HepG2 (cell line): ENCODE measurements around the gene CRIM1. TPM values are rescaled to one million over a fixed set of nuclear protein-coding genes. Genes with fewer than 3 reads are reported as not detected.

Experiments used
- GLMP ChIP-seq: sonication (generic); formaldehyde crosslinking; IDR thresholded peaks from 2 replicates; pipeline ENCODE4 v1.9.0; 2021; ENCODE audit warnings: missing genetic modification reagents, mild to moderate bottlenecking, borderline replicate concordance
- GPN1 ChIP-seq: sonication (generic); formaldehyde crosslinking; IDR thresholded peaks from 2 replicates; pipeline ENCODE4 v1.5.1; 2020; ENCODE audit warnings: missing genetic modification reagents, borderline replicate concordance
- GTF3A ChIP-seq: sonication (generic); formaldehyde crosslinking; conservative IDR thresholded peaks from 2 replicates; pipeline ENCODE4 v1.4.0; 2020; ENCODE audit warnings: mild to moderate bottlenecking, missing genetic modification reagents
- HIC2 ChIP-seq: sonication (generic); formaldehyde crosslinking; IDR thresholded peaks from 2 replicates; pipeline ENCODE4 v1.9.0; 2022; ENCODE audit warnings: low read depth, missing genetic modification reagents
- HOXA5 ChIP-seq: sonication (generic); formaldehyde crosslinking; IDR thresholded peaks from 2 replicates; pipeline ENCODE4 v1.4.0; 2020; ENCODE audit warnings: missing genetic modification reagents
- MAZ ChIP-seq, 2 experiments: sonication (generic) in 1 of 2; formaldehyde crosslinking in 1 of 2; IDR thresholded peaks; 2 replicates each; pipeline versions ENCODE4 v1.5.0 to v1.6.1; 2012 to 2020; ENCODE audit warnings: low read depth in 2 of 2, mild to moderate bottlenecking in 2 of 2, borderline replicate concordance in 1 of 2, improper control_type of control experiment in 1 of 2, low read length in 1 of 2, missing genetic modification reagents in 1 of 2, moderate library complexity in 1 of 2
- MTERF4 ChIP-seq: sonication (generic); formaldehyde crosslinking; IDR thresholded peaks from 2 replicates; pipeline ENCODE4 v1.8.0; 2023; ENCODE audit warnings: mild to moderate bottlenecking, missing genetic modification reagents
- NONO ChIP-seq, 2 experiments: fragments of 450-650 bp in 1 of 2; sonication (generic) in 1 of 2; formaldehyde crosslinking in 1 of 2; IDR thresholded peaks in 1 of 2; conservative IDR thresholded peaks in 1 of 2; 2 replicates each; pipeline versions ENCODE4 v1.6.1 to v1.8.0; 2017 to 2022; ENCODE audit warnings: mild to moderate bottlenecking in 1 of 2, missing genetic modification reagents in 1 of 2, moderate library complexity in 1 of 2
- NR1H2 ChIP-seq: sonication (generic); formaldehyde crosslinking; IDR thresholded peaks from 2 replicates; pipeline ENCODE4 v1.8.1; 2022; ENCODE audit warnings: low read depth, missing genetic modification reagents, borderline replicate concordance
- PPARG ChIP-seq: conservative IDR thresholded peaks from 2 replicates; pipeline ENCODE4 v1.6.1; 2016; ENCODE audit warnings: missing biosample characterization, missing genetic modification reagents
- SP1 ChIP-seq, 2 experiments: fragments of 450-650 bp in 1 of 2; sonication (generic) in 1 of 2; formaldehyde crosslinking in 1 of 2; IDR thresholded peaks; 2 replicates each; pipeline versions ENCODE4 v1.4.0 to v1.6.1; 2016 to 2020; ENCODE audit warnings: missing genetic modification reagents in 1 of 2
- SYNCRIP ChIP-seq: fragments of 200-400 bp; formaldehyde crosslinking; IDR thresholded peaks from 2 replicates; pipeline ENCODE4 v1.6.1; 2018; ENCODE audit warnings: mild to moderate bottlenecking, low read depth, low read length; ENCODE audit not compliant: insufficient read depth
- ZMYM4 ChIP-seq: sonication (generic); formaldehyde crosslinking; IDR thresholded peaks from 2 replicates; pipeline ENCODE4 v1.8.1; 2023; ENCODE audit warnings: mild to moderate bottlenecking, missing genetic modification reagents
- ZNF337 ChIP-seq: sonication (generic); formaldehyde crosslinking; IDR thresholded peaks from 2 replicates; pipeline ENCODE4 v1.5.1; 2020; ENCODE audit warnings: missing genetic modification reagents, low read depth, mild to moderate bottlenecking, borderline replicate concordance
- ZNF484 ChIP-seq: sonication (generic); formaldehyde crosslinking; IDR thresholded peaks from 2 replicates; pipeline ENCODE4 v1.5.1; 2020; ENCODE audit warnings: mild to moderate bottlenecking, low read depth, missing genetic modification reagents, borderline replicate concordance
- ZNF724P ChIP-seq: sonication (generic); formaldehyde crosslinking; IDR thresholded peaks from 2 replicates; pipeline ENCODE4 v1.8.0; 2022; ENCODE audit warnings: missing genetic modification reagents, borderline replicate concordance
- polyA plus RNA-seq, 8 experiments: library from polyadenylated mRNA; depleted of rRNA in 3 of 8; stranded (reverse) in 7 of 8; unstranded in 1 of 8; fragments of >200 nt; fragmentation: Illumina TruSeq in 4 of 8; extraction: Trizol in 4 of 8; gene quantifications; 2 replicates each; pipeline versions ENCODE4 v1.2.1 to v1.2.3, GENCODE V29; 2011 to 2016; ENCODE audit warnings: low read depth in 4 of 8, missing spikeins in 1 of 8, mixed read lengths in 1 of 8; ENCODE audit not compliant: insufficient read depth in 1 of 8
- total RNA-seq, 5 experiments: library from RNA; depleted of rRNA; stranded (reverse); fragments of >200 nt; fragmentation: Illumina TruSeq; extraction: Trizol; gene quantifications; 2 replicates each; pipeline ENCODE4 v1.2.3, GENCODE V29; 2016; ENCODE audit warnings: low read depth in 1 of 5
- TF ChIP-seq, protein P1 (sequence below): sonication (generic); formaldehyde crosslinking; IDR thresholded peaks from 2 replicates; pipeline ENCODE4 v1.9.0; 2022; ENCODE audit warnings: missing genetic modification reagents, mild to moderate bottlenecking, borderline replicate concordance
- TF ChIP-seq, protein P2 (sequence below): sonication (generic); IDR thresholded peaks from 2 replicates; pipeline ENCODE4 v1.6.1; 2016; ENCODE audit warnings: low read depth, borderline replicate concordance
- TF ChIP-seq, protein P3 (sequence below): sonication (generic); formaldehyde crosslinking; IDR thresholded peaks from 2 replicates; pipeline ENCODE4 v1.5.0; 2020; ENCODE audit warnings: mild to moderate bottlenecking, low read depth, missing genetic modification reagents, borderline replicate concordance

The CRIM1 gene
- total and polyA plus RNA-seq, 2 of the 13 experiments (the other 11 are each of a cell fraction or from before 2014, with no cell fraction given), result 39.1 to 69.9 TPM

DNA sequence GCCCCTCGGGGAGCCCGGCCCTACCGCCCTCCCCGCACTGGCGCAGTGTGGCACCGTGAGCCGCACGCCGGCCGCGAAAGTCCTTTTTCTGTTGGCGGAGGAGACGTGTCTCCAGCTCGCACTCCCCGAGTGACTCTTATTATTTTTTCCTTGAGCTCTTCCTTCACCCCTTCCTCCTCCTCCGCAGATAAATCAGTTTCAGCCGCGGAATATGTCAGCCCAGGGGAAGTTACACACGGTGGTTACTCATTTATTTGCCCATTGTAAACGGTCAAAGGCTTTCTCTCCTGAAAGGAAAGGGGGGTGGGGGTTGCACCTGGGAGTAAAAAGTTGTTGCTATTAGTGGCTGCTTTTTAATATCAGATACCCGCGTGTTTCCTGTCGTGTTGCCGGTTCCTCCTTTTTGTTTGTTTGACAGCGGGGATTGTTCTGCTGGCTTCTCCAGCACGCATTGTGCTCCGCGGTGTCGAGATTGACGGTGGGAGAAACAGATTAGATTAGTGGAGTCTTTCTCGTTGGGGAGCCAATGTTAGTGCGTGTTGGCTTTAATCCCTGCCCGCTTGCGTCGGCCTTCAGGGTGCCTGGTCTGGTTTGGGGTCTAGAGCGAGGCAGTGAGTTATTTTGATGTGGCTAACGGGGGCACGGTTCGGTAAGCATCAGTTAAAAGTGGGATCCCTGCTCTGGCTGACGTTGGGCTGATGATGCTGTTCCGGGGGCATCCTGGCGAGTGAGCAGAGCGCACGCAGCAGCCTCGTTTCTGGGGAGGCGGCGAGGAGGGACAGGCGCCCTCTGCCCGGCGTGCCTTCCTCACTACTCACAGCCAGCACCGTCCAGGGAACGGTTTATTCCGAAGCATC, 1.6 kb downstream of the CRIM1 start (continued):
- TF ChIP-seq MTERF4 (CRISPR knock-in tag) (no peak), GLMP (CRISPR knock-in tag) (no peak; the same call in 1 of the 2 replicates), ZNF337 (CRISPR knock-in tag) (0 out of 2 replicates have a peak, but pooled peaks have one; percentile 57), SP1 (IDR thresholded peaks at IDR 0.05) (no peak), SP1 (CRISPR knock-in tag; IDR thresholded peaks at IDR 0.05) (no peak), HIC2 (CRISPR knock-in tag) (0 out of 2 replicates have a peak, but pooled peaks have one; percentile 31), HOXA5 (CRISPR knock-in tag) (peak; percentile 52; the same call in 1 of the 2 replicates), ZNF484 (CRISPR knock-in tag) (no peak), NR1H2 (CRISPR knock-in tag) (peak; percentile 34; the same call in 1 of the 2 replicates), PPARG (CRISPR knock-in tag) (no peak), NONO (IDR thresholded peaks at IDR 0.05) (no peak), NONO (CRISPR knock-in tag; conservative IDR thresholded peaks at IDR 0.05) (peak; percentile 27; the same call in 1 of the 2 replicates), MAZ (IDR thresholded peaks at IDR 0.05; ENCODE audit: borderline replicate concordance, low read depth, low read length) (0 out of 2 replicates have a peak, but pooled peaks have one; percentile 55), MAZ (CRISPR knock-in tag; IDR thresholded peaks at IDR 0.05; ENCODE audit: low read depth) (no peak), SYNCRIP (no peak), GPN1 (CRISPR knock-in tag) (no peak), ZNF724P (CRISPR knock-in tag) (peak; percentile 20; the same call in 1 of the 2 replicates), GTF3A (CRISPR knock-in tag) (no peak), ZMYM4 (peak; percentile 55; the same call in 1 of the 2 replicates)
- TF ChIP-seq, protein P1, sequence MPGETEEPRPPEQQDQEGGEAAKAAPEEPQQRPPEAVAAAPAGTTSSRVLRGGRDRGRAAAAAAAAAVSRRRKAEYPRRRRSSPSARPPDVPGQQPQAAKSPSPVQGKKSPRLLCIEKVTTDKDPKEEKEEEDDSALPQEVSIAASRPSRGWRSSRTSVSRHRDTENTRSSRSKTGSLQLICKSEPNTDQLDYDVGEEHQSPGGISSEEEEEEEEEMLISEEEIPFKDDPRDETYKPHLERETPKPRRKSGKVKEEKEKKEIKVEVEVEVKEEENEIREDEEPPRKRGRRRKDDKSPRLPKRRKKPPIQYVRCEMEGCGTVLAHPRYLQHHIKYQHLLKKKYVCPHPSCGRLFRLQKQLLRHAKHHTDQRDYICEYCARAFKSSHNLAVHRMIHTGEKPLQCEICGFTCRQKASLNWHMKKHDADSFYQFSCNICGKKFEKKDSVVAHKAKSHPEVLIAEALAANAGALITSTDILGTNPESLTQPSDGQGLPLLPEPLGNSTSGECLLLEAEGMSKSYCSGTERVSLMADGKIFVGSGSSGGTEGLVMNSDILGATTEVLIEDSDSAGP, result peak; percentile 70; the same call in 1 of the 2 replicates
- TF ChIP-seq, protein P2, sequence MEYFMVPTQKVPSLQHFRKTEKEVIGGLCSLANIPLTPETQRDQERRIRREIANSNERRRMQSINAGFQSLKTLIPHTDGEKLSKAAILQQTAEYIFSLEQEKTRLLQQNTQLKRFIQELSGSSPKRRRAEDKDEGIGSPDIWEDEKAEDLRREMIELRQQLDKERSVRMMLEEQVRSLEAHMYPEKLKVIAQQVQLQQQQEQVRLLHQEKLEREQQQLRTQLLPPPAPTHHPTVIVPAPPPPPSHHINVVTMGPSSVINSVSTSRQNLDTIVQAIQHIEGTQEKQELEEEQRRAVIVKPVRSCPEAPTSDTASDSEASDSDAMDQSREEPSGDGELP, result peak; percentile 6; the same call in 1 of the 2 replicates
- TF ChIP-seq, protein P3, sequence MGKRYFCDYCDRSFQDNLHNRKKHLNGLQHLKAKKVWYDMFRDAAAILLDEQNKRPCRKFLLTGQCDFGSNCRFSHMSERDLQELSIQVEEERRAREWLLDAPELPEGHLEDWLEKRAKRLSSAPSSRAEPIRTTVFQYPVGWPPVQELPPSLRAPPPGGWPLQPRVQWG (CRISPR knock-in tag), result no peak
